GM11168 (cell line): Measurements from ENCODE around the gene PGM5.
"Not testable (repeated sequence)": the region's sequence is repeated elsewhere in the genome, so short reads cannot be mapped to it uniquely, and the experiment has no call there.

Experiments
- in situ Hi-C: fragments of 300-500 bp; cut with MboI; formaldehyde crosslinking; loops from one replicate; pipeline ENCODE4 v1.12.0; 2022; ENCODE audit warnings: low sequenced_read_pairs; ENCODE audit not compliant: unreplicated experiment

PGM5 gene

GRCh38 chr9:68356380-68357118 lies at the start of gene PGM5:
Gene PGM5, plus strand, starts transcription at chr9:68356611. Its CDS starts 517 bp downstream, at chr9:68357128.
- in situ Hi-C loops: loop anchor here (25.0 kb wide), 1 partner anchor 206 kb away; no protein-coding TSS in a partner anchor

GRCh38 chr9:68307127-68307526 lies 49.3 kb upstream of the PGM5 start:
- in situ Hi-C loops: not testable (repeated sequence)

- in situ Hi-C loops: not testable (repeated sequence)
Observed at GRCh38 chr9:68307654-68308053, 48.8 kb upstream of the PGM5 start.

- in situ Hi-C loops: not testable (repeated sequence)
Observed at GRCh38 chr9:68311208-68311607, 45.2 kb upstream of the PGM5 start.

- in situ Hi-C loops: not testable (repeated sequence)
Observed at GRCh38 chr9:68318209-68318608, 38.2 kb upstream of the PGM5 start.

GRCh38 chr9:68323749-68324148 lies 32.7 kb upstream of the PGM5 start:
- in situ Hi-C loops: not testable (repeated sequence)

GRCh38 chr9:68324518-68324917 lies 31.9 kb upstream of the PGM5 start:
- in situ Hi-C loops: not testable (repeated sequence)

GRCh38 chr9:68329106-68329505 lies 27.3 kb upstream of the PGM5 start:
- in situ Hi-C loops: not testable (repeated sequence)

- in situ Hi-C loops: not testable (repeated sequence)
Observed at GRCh38 chr9:68330531-68331173, 25.8 kb upstream of the PGM5 start.

GRCh38 chr9:68332122-68332521 lies 24.3 kb upstream of the PGM5 start:
- in situ Hi-C loops: not testable (repeated sequence)

GRCh38 chr9:68335935-68336334 lies 20.5 kb upstream of the PGM5 start:
- in situ Hi-C loops: not testable (repeated sequence)

GRCh38 chr9:68336639-68337339 lies 19.6 kb upstream of the PGM5 start:
- in situ Hi-C loops: not testable (repeated sequence)

GRCh38 chr9:68338000-68338399 lies 18.4 kb upstream of the PGM5 start:
- in situ Hi-C loops: not testable (repeated sequence)

- in situ Hi-C loops: not testable (repeated sequence)
Observed at GRCh38 chr9:68342265-68343025, 14.0 kb upstream of the PGM5 start.

- in situ Hi-C loops: not testable (repeated sequence)
Observed at GRCh38 chr9:68343242-68343641, 13.2 kb upstream of the PGM5 start.

- in situ Hi-C loops: not testable (repeated sequence)
Observed at GRCh38 chr9:68343992-68344391, 12.4 kb upstream of the PGM5 start.

- in situ Hi-C loops: loop anchor here (25.0 kb wide), 1 partner anchor 211 kb away; no protein-coding TSS in a partner anchor
Observed at GRCh38 chr9:68351689-68352088, 4.7 kb upstream of the PGM5 start.

GRCh38 chr9:68355993-68356379 lies 425 bp upstream of the PGM5 start:
- in situ Hi-C loops: loop anchor here (25.0 kb wide), 1 partner anchor 206 kb away; no protein-coding TSS in a partner anchor

GRCh38 chr9:68357119-68357714 lies 806 bp downstream of the PGM5 start:
- in situ Hi-C loops: loop anchor here (25.0 kb wide), 1 partner anchor 205 kb away; no protein-coding TSS in a partner anchor
